ENCODE measurements around the gene DLG2.

DNA sequence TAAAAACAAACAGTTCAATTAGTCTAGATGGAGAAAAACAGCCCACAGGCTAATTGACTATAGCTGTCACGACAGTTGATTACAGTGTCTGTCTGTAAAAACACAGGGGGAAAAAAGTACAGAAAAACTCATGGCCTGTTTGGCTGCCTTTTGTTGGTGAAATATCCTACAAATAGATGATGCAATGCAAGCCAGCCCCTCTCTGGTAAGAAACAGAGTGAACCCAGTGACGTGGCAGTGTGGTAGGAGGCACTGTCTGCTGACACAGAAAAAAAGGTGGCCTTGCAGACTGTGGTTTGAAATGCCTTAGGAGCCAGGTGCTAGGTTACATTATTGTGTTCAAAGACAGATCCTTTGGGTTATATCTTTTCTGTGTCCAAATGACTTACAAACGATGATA lies 1909.6 kb downstream of the DLG2 start:
- TF ChIP-seq, protein P1, sequence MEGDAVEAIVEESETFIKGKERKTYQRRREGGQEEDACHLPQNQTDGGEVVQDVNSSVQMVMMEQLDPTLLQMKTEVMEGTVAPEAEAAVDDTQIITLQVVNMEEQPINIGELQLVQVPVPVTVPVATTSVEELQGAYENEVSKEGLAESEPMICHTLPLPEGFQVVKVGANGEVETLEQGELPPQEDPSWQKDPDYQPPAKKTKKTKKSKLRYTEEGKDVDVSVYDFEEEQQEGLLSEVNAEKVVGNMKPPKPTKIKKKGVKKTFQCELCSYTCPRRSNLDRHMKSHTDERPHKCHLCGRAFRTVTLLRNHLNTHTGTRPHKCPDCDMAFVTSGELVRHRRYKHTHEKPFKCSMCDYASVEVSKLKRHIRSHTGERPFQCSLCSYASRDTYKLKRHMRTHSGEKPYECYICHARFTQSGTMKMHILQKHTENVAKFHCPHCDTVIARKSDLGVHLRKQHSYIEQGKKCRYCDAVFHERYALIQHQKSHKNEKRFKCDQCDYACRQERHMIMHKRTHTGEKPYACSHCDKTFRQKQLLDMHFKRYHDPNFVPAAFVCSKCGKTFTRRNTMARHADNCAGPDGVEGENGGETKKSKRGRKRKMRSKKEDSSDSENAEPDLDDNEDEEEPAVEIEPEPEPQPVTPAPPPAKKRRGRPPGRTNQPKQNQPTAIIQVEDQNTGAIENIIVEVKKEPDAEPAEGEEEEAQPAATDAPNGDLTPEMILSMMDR (IDR thresholded peaks at IDR 0.05): no peak
- TF ChIP-seq POLR2AphosphoS5 (IDR thresholded peaks at IDR 0.05) (no peak), POLR2A (IDR thresholded peaks at IDR 0.05) (no peak)
